ENCODE measurements around the gene CRB1. TPM values are rescaled to one million over a fixed set of nuclear protein-coding genes. Genes with fewer than 3 reads are reported as not detected.
A peak's percentile ranks its signal among the peaks of the same experiment; 100 is the strongest.

The CRB1 gene
- total and polyA plus RNA-seq, 9 of the 15 experiments (the other 6 are each of a cell fraction or from before 2014, with no cell fraction given): 0.04 to 0.10 TPM; not detected in 7

DNA sequence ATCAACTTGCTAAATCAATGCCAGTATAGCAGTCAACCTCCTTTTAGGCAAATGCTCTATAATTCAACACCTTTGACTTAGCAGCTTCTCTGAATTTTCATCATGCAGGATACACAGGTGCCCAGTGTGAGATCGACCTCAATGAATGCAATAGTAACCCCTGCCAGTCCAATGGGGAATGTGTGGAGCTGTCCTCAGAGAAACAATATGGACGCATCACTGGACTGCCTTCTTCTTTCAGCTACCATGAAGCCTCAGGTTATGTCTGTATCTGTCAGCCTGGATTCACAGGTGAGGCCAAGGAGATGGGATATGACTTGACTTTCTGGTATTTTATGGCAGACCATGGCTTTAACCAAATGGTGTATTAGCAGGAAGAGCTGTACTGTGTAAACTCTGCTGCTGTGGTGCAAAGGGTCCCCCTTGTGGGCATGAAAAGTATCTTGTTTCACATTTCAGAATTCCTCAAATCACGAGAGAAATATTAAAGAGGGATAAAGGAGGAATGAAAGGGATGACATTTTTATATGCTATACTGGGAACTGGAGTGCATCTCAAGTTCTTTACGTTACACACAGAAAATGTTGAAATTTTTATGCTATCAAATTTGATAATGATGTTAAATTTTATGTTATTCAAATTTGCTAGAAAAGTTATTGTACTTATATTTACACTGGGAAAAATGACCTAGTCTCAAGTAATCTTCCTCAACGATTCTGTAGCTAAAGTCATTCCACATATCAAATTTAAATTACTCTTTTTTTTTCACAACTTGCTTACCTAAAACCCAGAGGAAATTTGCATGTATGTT lies 88.9 kb downstream of the CRB1 start (continued):
- TF ChIP-seq, protein P1, sequence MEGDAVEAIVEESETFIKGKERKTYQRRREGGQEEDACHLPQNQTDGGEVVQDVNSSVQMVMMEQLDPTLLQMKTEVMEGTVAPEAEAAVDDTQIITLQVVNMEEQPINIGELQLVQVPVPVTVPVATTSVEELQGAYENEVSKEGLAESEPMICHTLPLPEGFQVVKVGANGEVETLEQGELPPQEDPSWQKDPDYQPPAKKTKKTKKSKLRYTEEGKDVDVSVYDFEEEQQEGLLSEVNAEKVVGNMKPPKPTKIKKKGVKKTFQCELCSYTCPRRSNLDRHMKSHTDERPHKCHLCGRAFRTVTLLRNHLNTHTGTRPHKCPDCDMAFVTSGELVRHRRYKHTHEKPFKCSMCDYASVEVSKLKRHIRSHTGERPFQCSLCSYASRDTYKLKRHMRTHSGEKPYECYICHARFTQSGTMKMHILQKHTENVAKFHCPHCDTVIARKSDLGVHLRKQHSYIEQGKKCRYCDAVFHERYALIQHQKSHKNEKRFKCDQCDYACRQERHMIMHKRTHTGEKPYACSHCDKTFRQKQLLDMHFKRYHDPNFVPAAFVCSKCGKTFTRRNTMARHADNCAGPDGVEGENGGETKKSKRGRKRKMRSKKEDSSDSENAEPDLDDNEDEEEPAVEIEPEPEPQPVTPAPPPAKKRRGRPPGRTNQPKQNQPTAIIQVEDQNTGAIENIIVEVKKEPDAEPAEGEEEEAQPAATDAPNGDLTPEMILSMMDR (IDR thresholded peaks at IDR 0.05 in 2 of 3, conservative IDR thresholded peaks at IDR 0.05 in 1 of 3; ENCODE audit: insufficient read depth in 2 of 3, low read depth in 1 of 3, low read length in 3 of 3): peak; percentile 74 to 89 (median 80)
- no peak for TF ChIP-seq KLF1 (tag; IDR thresholded peaks at IDR 0.05)

DNA sequence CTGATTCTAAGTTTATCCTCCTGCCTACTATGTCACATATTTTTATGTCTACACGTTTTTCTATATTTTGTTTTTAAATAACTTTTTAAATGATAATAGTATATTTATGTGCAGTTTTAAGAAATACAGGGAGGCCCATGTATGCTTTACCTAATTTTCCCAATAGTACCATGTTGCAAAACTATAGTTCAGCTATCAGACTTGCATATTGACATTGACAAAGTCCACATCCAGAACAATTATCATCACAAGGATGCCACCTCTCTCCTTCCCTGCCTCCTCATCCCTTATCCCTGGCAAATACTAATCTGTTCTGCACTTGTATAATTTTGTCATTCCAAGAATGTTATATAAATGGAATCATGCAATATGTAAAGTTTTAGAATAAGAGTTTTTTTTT lies 90.9 kb downstream of the CRB1 start:
- Histone ChIP-seq H3K9ac (ENCODE audit: insufficient read depth in 1 of 2, low read depth in 2 of 2, low read length in 2 of 2) (no peak overlapping the region), H3K27ac (ENCODE audit: extremely low read depth, low read depth, low read length) (no peak overlapping the region), H3K4me2 (ENCODE audit: insufficient read depth, low read length) (no peak overlapping the region), H3K9me3 (replicated peaks; ENCODE audit: control insufficient read depth, insufficient read depth, low read depth, low read length) (no peaks in the 10 kb centered on the region), H3K9me1 (ENCODE audit: control insufficient read depth, insufficient read depth, low read length) (no peaks in the 10 kb centered on the region), H4K20me1 (replicated peaks; ENCODE audit: control insufficient read depth, insufficient read depth, low read length) (no peaks in the 10 kb centered on the region), H3K4me3 (no peak overlapping the region), H3K36me3 (ENCODE audit: control insufficient read depth, insufficient read depth, low read length) (no peaks in the 10 kb centered on the region), H3K4me1 (replicated peaks in 1 of 2; ENCODE audit: control insufficient read depth in 2 of 2, insufficient read depth in 2 of 2, low read length in 2 of 2) (peaks cover 0 to 7% of the 10 kb centered on the region in 2 experiments; a peak in 1 of 5 replicates), H3K27me3 (ENCODE audit: control insufficient read depth in 2 of 2, insufficient read depth in 2 of 2, low read length in 2 of 2) (no peaks in the 10 kb centered on the region), H3K79me2 (ENCODE audit: control insufficient read depth, insufficient read depth, low read length) (no peaks in the 10 kb centered on the region), H2AFZ (ENCODE audit: low read depth, low read length) (no peak overlapping the region)
- ChIA-PET POLR2A (no interaction called here), CTCF (ENCODE audit: low intra/inter-chr PET ratio) (no interaction called here)
- no peak for ATAC-seq
- no TSS peak for BruUV-seq (replicated peaks)
- intact Hi-C loops (cut with micrococcal nuclease): loop anchor here (5.0 to 10.0 kb wide), 2 partner anchors 1044 to 1462 kb away; no protein-coding TSS in a partner anchor
- WGBS (ENCODE audit: insufficient coverage, low coverage, missing lambda C conversion rate): 0% methylated on average over 1 of the region's 1 CpG
- DNase-seq (ENCODE audit: extremely low read depth in 1 of 4, low spot score in 3 of 4): no peak
- FAIRE-seq: no peak
- in situ Hi-C loops (cut with MboI): loop anchor here (10.0 to 25.0 kb wide), 2 partner anchors 174 to 622 kb away; no protein-coding TSS in a partner anchor
- TF ChIP-seq PHF8 (IDR thresholded peaks at IDR 0.05; ENCODE audit: borderline replicate concordance, low read length) (no peak), SAFB2 (IDR thresholded peaks at IDR 0.05; ENCODE audit: borderline replicate concordance, low read depth, low read length, severe bottlenecking) (no peak)
- TF ChIP-seq, protein P2, sequence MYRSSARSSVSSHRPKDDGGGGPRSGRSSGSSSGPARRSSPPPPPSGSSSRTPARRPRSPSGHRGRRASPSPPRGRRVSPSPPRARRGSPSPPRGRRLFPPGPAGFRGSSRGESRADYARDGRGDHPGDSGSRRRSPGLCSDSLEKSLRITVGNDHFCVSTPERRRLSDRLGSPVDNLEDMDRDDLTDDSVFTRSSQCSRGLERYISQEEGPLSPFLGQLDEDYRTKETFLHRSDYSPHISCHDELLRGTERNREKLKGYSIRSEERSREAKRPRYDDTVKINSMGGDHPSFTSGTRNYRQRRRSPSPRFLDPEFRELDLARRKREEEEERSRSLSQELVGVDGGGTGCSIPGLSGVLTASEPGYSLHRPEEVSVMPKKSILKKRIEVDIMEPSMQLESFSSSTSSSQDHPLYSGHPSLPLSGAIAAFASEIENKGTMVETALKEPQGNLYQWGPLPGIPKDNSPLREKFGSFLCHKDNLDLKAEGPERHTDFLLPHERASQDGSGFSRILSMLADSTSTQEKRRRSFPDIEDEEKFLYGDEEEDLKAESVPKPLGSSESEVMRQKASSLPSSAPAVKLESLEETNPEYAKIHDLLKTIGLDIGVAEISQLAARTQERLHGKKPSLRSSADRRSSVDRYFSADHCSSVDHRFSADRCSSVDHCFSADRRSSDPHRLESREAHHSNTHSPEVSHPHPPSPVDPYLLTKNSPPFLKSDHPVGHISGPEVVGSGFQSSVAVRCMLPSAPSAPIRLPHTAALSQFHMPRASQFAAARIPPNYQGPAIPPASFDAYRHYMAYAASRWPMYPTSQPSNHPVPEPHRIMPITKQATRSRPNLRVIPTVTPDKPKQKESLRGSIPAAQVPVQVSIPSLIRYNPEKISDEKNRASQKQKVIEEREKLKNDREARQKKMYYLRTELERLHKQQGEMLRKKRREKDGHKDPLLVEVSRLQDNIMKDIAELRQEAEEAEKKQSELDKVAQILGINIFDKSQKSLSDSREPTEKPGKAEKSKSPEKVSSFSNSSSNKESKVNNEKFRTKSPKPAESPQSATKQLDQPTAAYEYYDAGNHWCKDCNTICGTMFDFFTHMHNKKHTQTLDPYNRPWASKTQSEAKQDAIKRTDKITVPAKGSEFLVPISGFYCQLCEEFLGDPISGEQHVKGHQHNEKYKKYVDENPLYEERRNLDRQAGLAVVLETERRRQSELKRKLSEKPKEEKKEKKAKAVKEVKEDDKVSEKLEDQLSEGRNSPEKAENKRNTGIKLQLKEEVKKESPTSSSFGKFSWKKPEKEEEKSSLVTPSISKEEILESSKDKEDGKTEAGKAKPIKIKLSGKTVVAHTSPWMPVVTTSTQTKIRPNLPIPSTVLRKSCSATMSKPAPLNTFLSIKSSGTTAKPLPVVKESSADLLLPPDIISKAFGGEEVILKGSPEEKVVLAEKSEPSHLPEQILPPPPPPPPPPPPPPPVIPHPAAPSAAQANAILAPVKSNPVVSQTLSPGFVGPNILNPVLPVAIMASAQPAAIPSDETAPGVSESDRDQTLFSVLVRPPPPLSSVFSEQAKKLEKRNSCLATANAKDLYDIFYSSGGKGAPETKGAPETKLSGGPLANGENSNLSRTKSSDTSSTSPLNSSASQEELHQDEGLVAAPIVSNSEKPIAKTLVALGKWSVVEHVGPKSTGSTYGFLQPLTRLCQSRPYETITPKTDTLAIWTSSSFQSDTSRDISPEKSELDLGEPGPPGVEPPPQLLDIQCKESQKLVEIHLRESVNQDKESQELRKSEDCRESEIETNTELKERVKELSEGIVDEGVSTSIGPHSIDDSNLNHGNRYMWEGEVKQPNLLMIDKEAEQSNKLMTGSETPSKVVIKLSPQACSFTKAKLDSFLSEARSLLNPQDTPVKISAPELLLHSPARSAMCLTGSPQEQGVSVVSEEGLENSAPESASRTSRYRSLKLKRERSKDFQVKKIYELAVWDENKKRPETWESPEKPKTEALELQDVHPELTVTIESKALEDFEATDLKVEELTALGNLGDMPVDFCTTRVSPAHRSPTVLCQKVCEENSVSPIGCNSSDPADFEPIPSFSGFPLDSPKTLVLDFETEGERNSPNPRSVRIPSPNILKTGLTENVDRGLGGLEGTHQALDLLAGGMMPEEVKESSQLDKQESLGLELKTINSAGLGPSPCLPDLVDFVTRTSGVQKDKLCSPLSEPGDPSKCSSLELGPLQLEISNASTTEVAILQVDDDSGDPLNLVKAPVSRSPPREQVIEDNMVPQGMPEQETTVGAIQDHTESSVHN (IDR thresholded peaks at IDR 0.05; ENCODE audit: borderline replicate concordance in 1 of 2, low read depth in 1 of 2): no peak
